ENCODE measurements around the gene TMEM8B. TPM values are rescaled to one million over a fixed set of nuclear protein-coding genes. Genes with fewer than 3 reads are reported as not detected.

TMEM8B gene
- polyA plus RNA-seq, 1 of the 3 experiments (the other 2 are of a cell fraction) = 5.8 TPM

- H3F3A ChIP-seq (replicated peaks; ENCODE audit: insufficient read depth) = peaks cover 4% of the 10 kb centered on the region
- H3K9ac ChIP-seq = no peak overlapping the region
- no peaks in the 10 kb centered on the region for H3K9me3 ChIP-seq
- ChIA-PET POLR2A (no interaction called here), CTCF (interaction anchor here (1.3 to 1.8 kb wide), 2 partner anchors 33 to 59 kb away, joined by 6 to 11 read pairs; no protein-coding TSS in a partner anchor)
- H2AFZ ChIP-seq (ENCODE audit: low read depth) = no peak overlapping the region
- H4K20me1 ChIP-seq (ENCODE audit: insufficient read depth) = no peaks in the 10 kb centered on the region
- no peak overlapping the region for H3K27ac ChIP-seq (ENCODE audit: low read depth in 2 of 2, low read length in 1 of 2)
- H3K4me3 ChIP-seq (ENCODE audit: low read depth in 2 of 2, low read length in 1 of 2) = no peak overlapping the region
- no peaks in the 10 kb centered on the region for H3K36me3 ChIP-seq (replicated peaks in 1 of 2; ENCODE audit: control insufficient read depth in 1 of 2, insufficient read depth in 2 of 2, low read length in 1 of 2)
- H3K4me2 ChIP-seq = no peak overlapping the region
- H3K9me2 ChIP-seq = no peaks in the 10 kb centered on the region
- H3K27me3 ChIP-seq (ENCODE audit: insufficient read depth) = no peaks in the 10 kb centered on the region
- no peak for DNase-seq
- no peaks in the 10 kb centered on the region for H3K79me2 ChIP-seq (ENCODE audit: insufficient read depth)
- TF ChIP-seq TCF12 (IDR thresholded peaks at IDR 0.05) (no peak), TAF1 (IDR thresholded peaks at IDR 0.05; ENCODE audit: borderline replicate concordance, low read depth, low read length) (no peak), REST (IDR thresholded peaks at IDR 0.05; ENCODE audit: low read depth, low read length) (no peak), SIN3A (IDR thresholded peaks at IDR 0.05; ENCODE audit: borderline replicate concordance, low read depth, low read length) (no peak), USF2 (IDR thresholded peaks at IDR 0.05; ENCODE audit: borderline replicate concordance, low read depth, low read length) (no peak), USF1 (IDR thresholded peaks at IDR 0.05; ENCODE audit: borderline replicate concordance, low read depth) (no peak), GATA2 (CRISPR knock-in tag; IDR thresholded peaks at IDR 0.05) (no peak), EP300 (IDR thresholded peaks at IDR 0.05; ENCODE audit: borderline replicate concordance in 1 of 2, low read depth in 1 of 2, low read length in 1 of 2) (no peak), NFIC (IDR thresholded peaks at IDR 0.05; ENCODE audit: borderline replicate concordance) (no peak), RFX5 (IDR thresholded peaks at IDR 0.05; ENCODE audit: low read length) (no peak), FOSL2 (IDR thresholded peaks at IDR 0.05; ENCODE audit: borderline replicate concordance, low read depth) (no peak), YY1 (IDR thresholded peaks at IDR 0.05; ENCODE audit: low read depth) (no peak), PBX3 (IDR thresholded peaks at IDR 0.05) (no peak), RXRA (IDR thresholded peaks at IDR 0.05; ENCODE audit: borderline replicate concordance, low read depth) (no peak), MXI1 (IDR thresholded peaks at IDR 0.05; ENCODE audit: low read depth, low read length) (no peak), CHD2 (IDR thresholded peaks at IDR 0.05; ENCODE audit: low read length, partially characterized antibody) (no peak), FOXM1 (IDR thresholded peaks at IDR 0.05; ENCODE audit: low read depth) (no peak), GABPA (IDR thresholded peaks at IDR 0.05; ENCODE audit: low read depth) (no peak), IRF3 (IDR thresholded peaks at IDR 0.05; ENCODE audit: low read depth, low read length) (no peak), SMC3 (IDR thresholded peaks at IDR 0.05; ENCODE audit: low read depth, low read length) (no peak)
- peaks cover 2 to 4% of the 10 kb centered on the region in 2 experiments; a peak in 1 of 4 replicates for H3K4me1 ChIP-seq (ENCODE audit: control insufficient read depth in 1 of 2, insufficient read depth in 2 of 2, low read depth in 1 of 2, low read length in 1 of 2)
These were observed 6.1 kb upstream of the TMEM8B start for GRCh38 chr9:35822926-35823325.

All from SK-N-SH (cell line).